GM23338 (cell line): ENCODE data around the gene R3HDM2. TPM values are rescaled to one million over a fixed set of nuclear protein-coding genes. Genes with fewer than 3 reads are reported as not detected.

Source experiments
- ATAC-seq: fragments of 200-7000 bp; cut with Tn5 transposase; 3 replicates; pipeline ENCODE4 v1.9.1; 2020
- DNase-seq: peaks from one replicate; pipeline ENCODE4 v3.0.0-alpha.2; 2015; ENCODE audit warnings: low spot score
- H2AFZ ChIP-seq: fragments of 200-600 bp; sonication (generic); 2 replicates; pipeline ENCODE4 v1.8.0; 2016; ENCODE audit warnings: antibody characterized with exemption, mild to moderate bottlenecking, moderate library complexity
- H3F3A ChIP-seq: fragments of 200-600 bp; sonication (generic); replicated peaks from 2 replicates; pipeline ENCODE4 v1.8.0; 2017; ENCODE audit warnings: antibody characterized with exemption, mixed run types, low read depth
- H3K27ac ChIP-seq: fragments of 200-600 bp; sonication (generic); 2 replicates; pipeline ENCODE4 v1.6.1; 2016; ENCODE audit warnings: low read depth
- H3K27me3 ChIP-seq: fragments of 200-600 bp; sonication (generic); 2 replicates; pipeline ENCODE4 v1.8.0; 2016; ENCODE audit warnings: mild to moderate bottlenecking, mixed run types, moderate library complexity; ENCODE audit not compliant: insufficient read depth
- H3K36me3 ChIP-seq: fragments of 200-600 bp; sonication (generic); 2 replicates; pipeline ENCODE4 v1.8.0; 2016; ENCODE audit warnings: mild to moderate bottlenecking; ENCODE audit not compliant: insufficient read depth
- H3K4me1 ChIP-seq: fragments of 200-600 bp; sonication (generic); 2 replicates; pipeline ENCODE4 v1.8.0; 2016; ENCODE audit warnings: mild to moderate bottlenecking, moderate library complexity; ENCODE audit not compliant: insufficient read depth
- H3K4me2 ChIP-seq: fragments of 200-600 bp; sonication (generic); 2 replicates; pipeline ENCODE4 v1.7.1; 2017; ENCODE audit warnings: mixed run types
- H3K4me3 ChIP-seq: fragments of 200-600 bp; sonication (generic); 2 replicates; pipeline ENCODE4 v1.6.1; 2016; ENCODE audit warnings: mixed run types
- H3K79me2 ChIP-seq: fragments of 200-600 bp; sonication (generic); replicated peaks from 2 replicates; pipeline ENCODE4 v1.8.0; 2017; ENCODE audit warnings: mild to moderate bottlenecking; ENCODE audit not compliant: insufficient read depth
- H3K9me2 ChIP-seq: fragments of 200-600 bp; sonication (generic); 2 replicates; pipeline ENCODE4 v1.8.0; 2017; ENCODE audit not compliant: insufficient read depth
- H4K20me1 ChIP-seq: fragments of 200-600 bp; sonication (generic); replicated peaks from 2 replicates; pipeline ENCODE4 v1.8.0; 2017; ENCODE audit warnings: mild to moderate bottlenecking; ENCODE audit not compliant: insufficient read depth
- H3K27ac Mint-ChIP-seq: 2 replicates; pipeline ENCODE4 v1.8.0; 2020; ENCODE audit warnings: inconsistent platforms, mild to moderate bottlenecking, moderate library complexity, mixed read lengths
- H3K27me3 Mint-ChIP-seq: 3 replicates; pipeline ENCODE4 v1.8.0; 2022; ENCODE audit warnings: low read depth, mild to moderate bottlenecking, moderate library complexity, mixed read lengths, inconsistent platforms; ENCODE audit not compliant: insufficient read depth, poor library complexity
- H3K36me3 Mint-ChIP-seq: 3 replicates; pipeline ENCODE4 v1.8.0; 2021; ENCODE audit warnings: low read depth, mild to moderate bottlenecking, inconsistent platforms, moderate library complexity, mixed read lengths
- H3K4me1 Mint-ChIP-seq: 3 replicates; pipeline ENCODE4 v1.8.0; 2020; ENCODE audit warnings: mild to moderate bottlenecking, inconsistent platforms, mixed read lengths
- H3K4me3 Mint-ChIP-seq: 3 replicates; pipeline ENCODE4 v1.8.0; 2021; ENCODE audit warnings: moderate library complexity, mild to moderate bottlenecking, inconsistent platforms, mixed read lengths
- H3K9me3 Mint-ChIP-seq: 3 replicates; pipeline ENCODE4 v1.8.0; 2020; ENCODE audit warnings: moderate library complexity, mild to moderate bottlenecking, inconsistent platforms, mixed read lengths
- CREB1 ChIP-seq: fragments of 250-450 bp; sonication (Bioruptor Pico); IDR thresholded peaks from 2 replicates; pipeline ENCODE4 v1.5.0; 2020; ENCODE audit warnings: low read depth, mild to moderate bottlenecking, moderate library complexity
- ETS1 ChIP-seq: IDR thresholded peaks from 2 replicates; pipeline ENCODE4 v1.6.1; 2016; ENCODE audit warnings: antibody characterized with exemption
- EZH2 ChIP-seq: fragments of 200-600 bp; sonication (generic); IDR thresholded peaks from one replicate; pipeline ENCODE4 v1.8.0; 2017; ENCODE audit warnings: antibody characterized with exemption, mild to moderate bottlenecking, low read depth; ENCODE audit not compliant: unreplicated experiment
- EZH2phosphoT487 ChIP-seq: fragments of 200-600 bp; sonication (generic); IDR thresholded peaks from one replicate; pipeline ENCODE4 v1.8.1; 2018; ENCODE audit warnings: antibody characterized with exemption; ENCODE audit not compliant: unreplicated experiment
- JUNB ChIP-seq: IDR thresholded peaks from one replicate; pipeline ENCODE4 v1.6.1; 2016; ENCODE audit warnings: antibody characterized with exemption; ENCODE audit not compliant: unreplicated experiment
- NANOG ChIP-seq: IDR thresholded peaks from 2 replicates; pipeline ENCODE4 v1.6.1; 2016; ENCODE audit warnings: antibody characterized with exemption, borderline replicate concordance
- POLR2AphosphoS5 ChIP-seq: IDR thresholded peaks from 2 replicates; pipeline ENCODE4 v1.6.1; 2016; ENCODE audit warnings: antibody characterized with exemption, low read depth
- REST ChIP-seq: IDR thresholded peaks from one replicate; pipeline ENCODE4 v1.6.1; 2018; ENCODE audit warnings: antibody characterized with exemption; ENCODE audit not compliant: unreplicated experiment
- STAT1 ChIP-seq: IDR thresholded peaks from one replicate; pipeline ENCODE4 v1.6.1; 2016; ENCODE audit warnings: antibody characterized with exemption; ENCODE audit not compliant: unreplicated experiment
- ZNF114 ChIP-seq: fragments of 250-450 bp; sonication (Bioruptor Pico); IDR thresholded peaks from 2 replicates; pipeline ENCODE4 v1.5.0; 2020; ENCODE audit warnings: mild to moderate bottlenecking, moderate library complexity
- ZNF331 ChIP-seq: fragments of 250-450 bp; sonication (Bioruptor Pico); IDR thresholded peaks from 2 replicates; pipeline ENCODE4 v1.5.0; 2020; ENCODE audit warnings: low read depth, mild to moderate bottlenecking, moderate library complexity
- polyA plus RNA-seq: library from polyadenylated mRNA; unstranded; fragments of >200 nt; fragmentation: Nextera tagmentation; extraction: Ambion mirVana; gene quantifications from 2 replicates; pipeline ENCODE4 v1.2.1, GENCODE V29; 2016
- total RNA-seq: library from RNA; depleted of rRNA; stranded (reverse); fragments of >200 nt; shearing (Covaris generic); gene quantifications from 2 replicates; pipeline ENCODE4 v1.2.3, GENCODE V29; 2014
- TF ChIP-seq, protein P1 (sequence below), 2 experiments: fragments of 200-600 bp in 1 of 2; sonication (generic) in 1 of 2; conservative IDR thresholded peaks; 2 replicates each; pipeline versions ENCODE4 v1.5.1 to v1.6.1; 2016 to 2017; ENCODE audit warnings: antibody characterized with exemption in 2 of 2, low read depth in 2 of 2, mild to moderate bottlenecking in 2 of 2, moderate library complexity in 1 of 2
- TF ChIP-seq, protein P2 (sequence below): fragments of 250-450 bp; sonication (Bioruptor Pico); IDR thresholded peaks from 2 replicates; pipeline ENCODE4 v1.5.0; 2020; ENCODE audit warnings: mild to moderate bottlenecking, moderate library complexity

The R3HDM2 gene
- total and polyA plus RNA-seq, 2 experiments from 2014 or later = 9.6 to 19.6 TPM

DNA sequence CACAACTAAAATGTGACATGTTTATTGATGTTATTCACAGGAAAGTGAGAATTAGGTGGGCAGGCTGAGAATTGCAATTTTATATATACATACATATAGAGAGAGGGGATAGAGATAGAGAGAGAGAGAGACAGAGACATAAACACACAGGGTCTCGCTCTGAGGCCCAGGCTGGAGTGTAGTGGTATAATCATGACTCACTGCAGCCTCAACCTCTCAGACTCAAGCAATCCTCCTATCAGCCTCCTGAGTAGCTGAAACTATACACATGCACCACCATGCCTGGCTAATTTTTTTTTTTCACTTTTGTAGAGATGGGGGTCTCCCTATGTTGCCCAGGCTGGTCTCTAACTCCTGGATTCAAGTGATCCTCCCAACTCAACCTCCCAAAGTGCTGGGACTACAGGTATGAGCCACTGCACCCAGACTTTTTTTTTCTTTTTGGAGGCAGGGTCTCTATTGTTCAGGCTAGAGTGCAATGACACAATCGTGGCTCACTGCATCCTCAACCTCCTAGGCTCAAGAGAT is 49.1 kb downstream of the R3HDM2 start:
- Mint-ChIP-seq H3K27me3 (peaks cover 3% of the 10 kb centered on the region), H3K36me3 (0 out of 3 replicates have a peak, but pooled peaks cover 1% of the 10 kb centered on the region), H3K4me1 (no peaks in the 10 kb centered on the region), H3K27ac (no peak overlapping the region), H3K9me3 (no peaks in the 10 kb centered on the region), H3K4me3 (no peak overlapping the region)
- no peak overlapping the region for H3K4me2 ChIP-seq
- H3K36me3 ChIP-seq = no peaks in the 10 kb centered on the region
- no peak overlapping the region for H3K27ac ChIP-seq
- H2AFZ ChIP-seq = no peak overlapping the region
- H3K4me3 ChIP-seq = no peak overlapping the region
- no peak for TF ChIP-seq ETS1
- no peak for TF ChIP-seq EZH2
- no peak for TF ChIP-seq STAT1
- TF ChIP-seq REST = no peak
- no peak for TF ChIP-seq EZH2phosphoT487
- TF ChIP-seq, protein P1, sequence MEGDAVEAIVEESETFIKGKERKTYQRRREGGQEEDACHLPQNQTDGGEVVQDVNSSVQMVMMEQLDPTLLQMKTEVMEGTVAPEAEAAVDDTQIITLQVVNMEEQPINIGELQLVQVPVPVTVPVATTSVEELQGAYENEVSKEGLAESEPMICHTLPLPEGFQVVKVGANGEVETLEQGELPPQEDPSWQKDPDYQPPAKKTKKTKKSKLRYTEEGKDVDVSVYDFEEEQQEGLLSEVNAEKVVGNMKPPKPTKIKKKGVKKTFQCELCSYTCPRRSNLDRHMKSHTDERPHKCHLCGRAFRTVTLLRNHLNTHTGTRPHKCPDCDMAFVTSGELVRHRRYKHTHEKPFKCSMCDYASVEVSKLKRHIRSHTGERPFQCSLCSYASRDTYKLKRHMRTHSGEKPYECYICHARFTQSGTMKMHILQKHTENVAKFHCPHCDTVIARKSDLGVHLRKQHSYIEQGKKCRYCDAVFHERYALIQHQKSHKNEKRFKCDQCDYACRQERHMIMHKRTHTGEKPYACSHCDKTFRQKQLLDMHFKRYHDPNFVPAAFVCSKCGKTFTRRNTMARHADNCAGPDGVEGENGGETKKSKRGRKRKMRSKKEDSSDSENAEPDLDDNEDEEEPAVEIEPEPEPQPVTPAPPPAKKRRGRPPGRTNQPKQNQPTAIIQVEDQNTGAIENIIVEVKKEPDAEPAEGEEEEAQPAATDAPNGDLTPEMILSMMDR (conservative IDR thresholded peaks at IDR 0.05; ENCODE audit: low read depth in 2 of 2) = no peak
- TF ChIP-seq JUNB = no peak
- TF ChIP-seq, protein P2, sequence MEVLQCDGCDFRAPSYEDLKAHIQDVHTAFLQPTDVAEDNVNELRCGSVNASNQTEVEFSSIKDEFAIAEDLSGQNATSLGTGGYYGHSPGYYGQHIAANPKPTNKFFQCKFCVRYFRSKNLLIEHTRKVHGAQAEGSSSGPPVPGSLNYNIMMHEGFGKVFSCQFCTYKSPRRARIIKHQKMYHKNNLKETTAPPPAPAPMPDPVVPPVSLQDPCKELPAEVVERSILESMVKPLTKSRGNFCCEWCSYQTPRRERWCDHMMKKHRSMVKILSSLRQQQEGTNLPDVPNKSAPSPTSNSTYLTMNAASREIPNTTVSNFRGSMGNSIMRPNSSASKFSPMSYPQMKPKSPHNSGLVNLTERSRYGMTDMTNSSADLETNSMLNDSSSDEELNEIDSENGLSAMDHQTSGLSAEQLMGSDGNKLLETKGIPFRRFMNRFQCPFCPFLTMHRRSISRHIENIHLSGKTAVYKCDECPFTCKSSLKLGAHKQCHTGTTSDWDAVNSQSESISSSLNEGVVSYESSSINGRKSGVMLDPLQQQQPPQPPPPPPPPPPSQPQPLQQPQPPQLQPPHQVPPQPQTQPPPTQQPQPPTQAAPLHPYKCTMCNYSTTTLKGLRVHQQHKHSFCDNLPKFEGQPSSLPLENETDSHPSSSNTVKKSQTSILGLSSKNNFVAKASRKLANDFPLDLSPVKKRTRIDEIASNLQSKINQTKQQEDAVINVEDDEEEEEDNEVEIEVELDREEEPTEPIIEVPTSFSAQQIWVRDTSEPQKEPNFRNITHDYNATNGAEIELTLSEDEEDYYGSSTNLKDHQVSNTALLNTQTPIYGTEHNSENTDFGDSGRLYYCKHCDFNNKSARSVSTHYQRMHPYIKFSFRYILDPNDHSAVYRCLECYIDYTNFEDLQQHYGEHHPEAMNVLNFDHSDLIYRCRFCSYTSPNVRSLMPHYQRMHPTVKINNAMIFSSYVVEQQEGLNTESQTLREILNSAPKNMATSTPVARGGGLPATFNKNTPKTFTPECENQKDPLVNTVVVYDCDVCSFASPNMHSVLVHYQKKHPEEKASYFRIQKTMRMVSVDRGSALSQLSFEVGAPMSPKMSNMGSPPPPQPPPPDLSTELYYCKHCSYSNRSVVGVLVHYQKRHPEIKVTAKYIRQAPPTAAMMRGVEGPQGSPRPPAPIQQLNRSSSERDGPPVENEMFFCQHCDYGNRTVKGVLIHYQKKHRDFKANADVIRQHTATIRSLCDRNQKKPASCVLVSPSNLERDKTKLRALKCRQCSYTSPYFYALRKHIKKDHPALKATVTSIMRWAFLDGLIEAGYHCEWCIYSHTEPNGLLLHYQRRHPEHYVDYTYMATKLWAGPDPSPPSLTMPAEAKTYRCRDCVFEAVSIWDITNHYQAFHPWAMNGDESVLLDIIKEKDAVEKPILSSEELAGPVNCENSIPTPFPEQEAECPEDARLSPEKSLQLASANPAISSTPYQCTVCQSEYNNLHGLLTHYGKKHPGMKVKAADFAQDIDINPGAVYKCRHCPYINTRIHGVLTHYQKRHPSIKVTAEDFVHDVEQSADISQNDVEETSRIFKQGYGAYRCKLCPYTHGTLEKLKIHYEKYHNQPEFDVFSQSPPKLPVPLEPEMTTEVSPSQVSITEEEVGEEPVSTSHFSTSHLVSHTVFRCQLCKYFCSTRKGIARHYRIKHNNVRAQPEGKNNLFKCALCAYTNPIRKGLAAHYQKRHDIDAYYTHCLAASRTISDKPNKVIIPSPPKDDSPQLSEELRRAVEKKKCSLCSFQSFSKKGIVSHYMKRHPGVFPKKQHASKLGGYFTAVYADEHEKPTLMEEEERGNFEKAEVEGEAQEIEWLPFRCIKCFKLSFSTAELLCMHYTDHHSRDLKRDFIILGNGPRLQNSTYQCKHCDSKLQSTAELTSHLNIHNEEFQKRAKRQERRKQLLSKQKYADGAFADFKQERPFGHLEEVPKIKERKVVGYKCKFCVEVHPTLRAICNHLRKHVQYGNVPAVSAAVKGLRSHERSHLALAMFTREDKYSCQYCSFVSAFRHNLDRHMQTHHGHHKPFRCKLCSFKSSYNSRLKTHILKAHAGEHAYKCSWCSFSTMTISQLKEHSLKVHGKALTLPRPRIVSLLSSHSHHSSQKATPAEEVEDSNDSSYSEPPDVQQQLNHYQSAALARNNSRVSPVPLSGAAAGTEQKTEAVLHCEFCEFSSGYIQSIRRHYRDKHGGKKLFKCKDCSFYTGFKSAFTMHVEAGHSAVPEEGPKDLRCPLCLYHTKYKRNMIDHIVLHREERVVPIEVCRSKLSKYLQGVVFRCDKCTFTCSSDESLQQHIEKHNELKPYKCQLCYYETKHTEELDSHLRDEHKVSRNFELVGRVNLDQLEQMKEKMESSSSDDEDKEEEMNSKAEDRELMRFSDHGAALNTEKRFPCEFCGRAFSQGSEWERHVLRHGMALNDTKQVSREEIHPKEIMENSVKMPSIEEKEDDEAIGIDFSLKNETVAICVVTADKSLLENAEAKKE (CRISPR knock-in tag) = no peak
- no peak for TF ChIP-seq ZNF114 (CRISPR knock-in tag)
- TF ChIP-seq POLR2AphosphoS5 = no peak
- TF ChIP-seq ZNF331 (CRISPR knock-in tag) = no peak
- no peak for TF ChIP-seq CREB1
- no peak for TF ChIP-seq NANOG
- H3K79me2 ChIP-seq = no peaks in the 10 kb centered on the region
- no peaks in the 10 kb centered on the region for H3F3A ChIP-seq
- DNase-seq = no peak
- H3K4me1 ChIP-seq = no peaks in the 10 kb centered on the region
- H3K27me3 ChIP-seq = no peaks in the 10 kb centered on the region
- no peaks in the 10 kb centered on the region for H4K20me1 ChIP-seq
- no peak for ATAC-seq
- no peaks in the 10 kb centered on the region for H3K9me2 ChIP-seq
